ENCODE data around the gene TPBG.

Gene TPBG

GRCh38 chr6:82362144-82362543 is 1.5 kb upstream of the TPBG start:
- no peak for DNase-seq
- H3K4me3 ChIP-seq, result no peak overlapping the region
- TF ChIP-seq, protein P1, sequence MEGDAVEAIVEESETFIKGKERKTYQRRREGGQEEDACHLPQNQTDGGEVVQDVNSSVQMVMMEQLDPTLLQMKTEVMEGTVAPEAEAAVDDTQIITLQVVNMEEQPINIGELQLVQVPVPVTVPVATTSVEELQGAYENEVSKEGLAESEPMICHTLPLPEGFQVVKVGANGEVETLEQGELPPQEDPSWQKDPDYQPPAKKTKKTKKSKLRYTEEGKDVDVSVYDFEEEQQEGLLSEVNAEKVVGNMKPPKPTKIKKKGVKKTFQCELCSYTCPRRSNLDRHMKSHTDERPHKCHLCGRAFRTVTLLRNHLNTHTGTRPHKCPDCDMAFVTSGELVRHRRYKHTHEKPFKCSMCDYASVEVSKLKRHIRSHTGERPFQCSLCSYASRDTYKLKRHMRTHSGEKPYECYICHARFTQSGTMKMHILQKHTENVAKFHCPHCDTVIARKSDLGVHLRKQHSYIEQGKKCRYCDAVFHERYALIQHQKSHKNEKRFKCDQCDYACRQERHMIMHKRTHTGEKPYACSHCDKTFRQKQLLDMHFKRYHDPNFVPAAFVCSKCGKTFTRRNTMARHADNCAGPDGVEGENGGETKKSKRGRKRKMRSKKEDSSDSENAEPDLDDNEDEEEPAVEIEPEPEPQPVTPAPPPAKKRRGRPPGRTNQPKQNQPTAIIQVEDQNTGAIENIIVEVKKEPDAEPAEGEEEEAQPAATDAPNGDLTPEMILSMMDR (IDR thresholded peaks at IDR 0.05), result no peak
- H3K4me1 ChIP-seq, result peaks cover 0 to 20% (median 14%) of the 10 kb centered on the region in 4 donors
- H3K36me3 ChIP-seq, result no peaks in the 10 kb centered on the region
- intact Hi-C loops (cut with DNase I; ENCODE audit: low total_unique reads), result no loop called here
- no peaks in the 10 kb centered on the region for H3K9me3 ChIP-seq
- no peak overlapping the region for H3K27ac ChIP-seq
- H3K27me3 ChIP-seq, result no peaks in the 10 kb centered on the region

- H3K4me3 ChIP-seq, result peak overlapping the region; percentile 70 to 74
- H3K9me3 ChIP-seq, result no peaks in the 10 kb centered on the region
- peaks cover 0 to 20% (median 14%) of the 10 kb centered on the region in 4 donors for H3K4me1 ChIP-seq
- peak overlapping the region in 1 of 2 donors; percentile 79 for H3K27ac ChIP-seq
- H3K27me3 ChIP-seq, result no peaks in the 10 kb centered on the region
- no peak for DNase-seq
- intact Hi-C loops (cut with DNase I; ENCODE audit: low total_unique reads), result no loop called here
- no peaks in the 10 kb centered on the region for H3K36me3 ChIP-seq
- TF ChIP-seq, protein P1 (IDR thresholded peaks at IDR 0.05), result no peak
These were observed 664 bp upstream of the TPBG start for GRCh38 chr6:82362878-82363427.

DNA sequence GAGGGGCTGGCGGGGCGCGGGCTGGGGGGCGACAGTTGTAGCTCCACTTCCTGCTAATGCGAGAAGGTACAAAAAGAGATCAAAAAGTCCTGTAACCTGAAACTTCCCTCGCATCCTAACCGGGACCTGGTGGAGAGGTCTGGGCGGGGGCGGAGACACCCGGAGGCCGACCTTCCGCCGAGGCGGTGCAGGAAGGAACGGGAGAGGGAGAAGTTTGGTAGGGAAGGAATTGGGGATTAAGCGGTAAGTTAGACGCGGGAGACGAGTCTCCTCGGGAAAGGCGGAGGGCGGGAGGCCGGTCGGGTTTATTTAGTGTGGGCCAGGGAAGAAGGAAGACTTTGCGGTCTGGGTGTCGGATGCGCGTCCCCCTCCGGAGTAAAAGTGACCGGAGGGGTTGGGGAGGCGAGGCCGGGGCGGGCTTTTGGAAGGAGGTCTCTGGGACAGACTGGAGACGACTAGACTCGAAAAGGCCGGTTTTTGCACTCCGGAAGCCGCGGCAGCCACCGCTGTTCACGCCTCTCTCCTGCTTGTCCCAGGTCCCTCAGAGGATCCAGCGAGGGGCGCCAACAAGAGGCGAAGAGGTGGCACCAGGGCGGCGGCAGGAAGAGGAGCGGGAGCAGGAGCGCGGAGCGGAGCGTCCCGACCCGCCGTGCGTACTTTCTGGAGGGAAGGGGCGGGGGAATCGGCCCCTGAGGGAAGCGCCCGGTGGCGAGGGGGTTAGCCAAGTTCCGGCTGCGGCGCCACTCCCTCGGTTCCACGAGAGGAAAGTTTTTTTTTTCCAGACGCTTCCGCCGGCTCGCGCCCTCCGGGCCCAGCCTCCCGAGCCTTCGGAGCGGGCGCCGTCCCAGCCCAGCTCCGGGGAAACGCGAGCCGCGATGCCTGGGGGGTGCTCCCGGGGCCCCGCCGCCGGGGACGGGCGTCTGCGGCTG is 734 bp downstream of the TPBG start:
- TF ChIP-seq, protein P1 (IDR thresholded peaks at IDR 0.05), result no peak
- H3K4me3 ChIP-seq, result peak overlapping the region; percentile 70 to 74
- DNase-seq, result peak; percentile 45 to 77
- no peaks in the 10 kb centered on the region for H3K27me3 ChIP-seq
- H3K36me3 ChIP-seq, result no peaks in the 10 kb centered on the region
- no peaks in the 10 kb centered on the region for H3K9me3 ChIP-seq
- peak overlapping the region; percentile 78 to 79 for H3K27ac ChIP-seq
- intact Hi-C loops (cut with DNase I; ENCODE audit: low total_unique reads), result no loop called here
- H3K4me1 ChIP-seq, result peaks cover 0 to 20% (median 14%) of the 10 kb centered on the region in 4 donors

- H3K4me3 ChIP-seq, result peak overlapping the region; percentile 70 to 74
- peaks cover 0 to 20% (median 14%) of the 10 kb centered on the region in 4 donors for H3K4me1 ChIP-seq
- no peaks in the 10 kb centered on the region for H3K27me3 ChIP-seq
- no peaks in the 10 kb centered on the region for H3K36me3 ChIP-seq
- peak overlapping the region; percentile 78 to 79 for H3K27ac ChIP-seq
- TF ChIP-seq, protein P1 (IDR thresholded peaks at IDR 0.05), result no peak
- no peaks in the 10 kb centered on the region for H3K9me3 ChIP-seq
- intact Hi-C loops (cut with DNase I; ENCODE audit: low total_unique reads), result no loop called here
- DNase-seq, result peak in 1 of 2 donors; percentile 64
These were observed 1.6 kb downstream of the TPBG start for GRCh38 chr6:82365016-82365795.

DNA sequence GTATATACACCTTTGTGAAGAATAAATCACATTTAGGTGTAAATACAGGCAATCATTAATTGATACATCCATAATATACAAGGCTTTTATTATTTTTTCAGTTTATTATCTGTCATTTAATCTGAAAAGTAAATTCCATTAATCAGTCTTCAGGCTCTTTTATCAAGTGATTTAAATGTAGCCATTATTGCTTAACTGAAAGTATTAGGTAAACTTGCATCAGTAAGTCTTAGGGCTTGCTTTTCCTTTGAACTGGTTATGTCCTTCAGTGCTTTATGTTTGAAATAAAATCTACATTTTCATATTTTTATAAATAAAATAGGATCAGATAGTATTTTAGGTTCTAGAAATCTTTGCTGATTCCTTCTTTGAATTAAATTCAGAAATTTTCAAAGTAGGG is 4.1 kb downstream of the TPBG start:
- no peak overlapping the region for H3K4me3 ChIP-seq
- H3K27ac ChIP-seq, result no peak overlapping the region
- no peak for DNase-seq
- H3K4me1 ChIP-seq, result peaks cover 0 to 18% (median 12%) of the 10 kb centered on the region in 4 donors
- no peaks in the 10 kb centered on the region for H3K36me3 ChIP-seq
- H3K27me3 ChIP-seq, result no peaks in the 10 kb centered on the region
- no peaks in the 10 kb centered on the region for H3K9me3 ChIP-seq
- intact Hi-C loops (cut with DNase I; ENCODE audit: low total_unique reads), result no loop called here
- TF ChIP-seq, protein P1 (IDR thresholded peaks at IDR 0.05), result no peak
